Measurements from ENCODE around the gene MUC15. TPM values are rescaled to one million over a fixed set of nuclear protein-coding genes. Genes with fewer than 3 reads are reported as not detected.

Gene MUC15
- under 1 TPM in 1 of 2 donors, not detected in 1; 0.12 TPM for total RNA-seq

GRCh38 chr11:26571861-26572654 is at the start of gene MUC15:
Gene MUC15 (minus strand): TSS chr11:26572263. CDS start chr11:26567094, 5,169 bp downstream.
- intact Hi-C loops (cut with DNase I): no loop called here
- no peaks in the 10 kb centered on the region for H3K36me3 ChIP-seq
- TF ChIP-seq CTCF (IDR thresholded peaks at IDR 0.05): no peak
- H3K27ac ChIP-seq: no peak within 1 kb of the TSS
- H3K4me3 ChIP-seq: no peak within 1 kb of the TSS
- H3K4me1 ChIP-seq: no peaks in the 10 kb centered on the region
- no peak for DNase-seq
- H3K9me3 ChIP-seq: no peaks in the 10 kb centered on the region
- no peak within 1 kb of the TSS for H3K9ac ChIP-seq (ENCODE audit: low read depth in 2 of 2, low read length in 2 of 2)
- H3K27me3 ChIP-seq: no peaks in the 10 kb centered on the region

GRCh38 chr11:26621132-26621531 is 49.1 kb upstream of the MUC15 start:
- H3K4me3 ChIP-seq: no peak overlapping the region
- H3K9me3 ChIP-seq: no peaks in the 10 kb centered on the region
- no peak overlapping the region for H3K9ac ChIP-seq (ENCODE audit: low read depth in 2 of 2, low read length in 2 of 2)
- no peak for TF ChIP-seq CTCF (IDR thresholded peaks at IDR 0.05)
- no peaks in the 10 kb centered on the region for H3K36me3 ChIP-seq
- DNase-seq: no peak
- H3K27me3 ChIP-seq: no peaks in the 10 kb centered on the region
- no peaks in the 10 kb centered on the region for H3K4me1 ChIP-seq
- intact Hi-C loops (cut with DNase I): no loop called here
- H3K27ac ChIP-seq: no peak overlapping the region

GRCh38 chr11:26620282-26621045 is 48.4 kb upstream of the MUC15 start:
- intact Hi-C loops (cut with DNase I): no loop called here
- Histone ChIP-seq H3K4me1 (no peaks in the 10 kb centered on the region), H3K4me3 (no peak overlapping the region), H3K27me3 (no peaks in the 10 kb centered on the region), H3K36me3 (no peaks in the 10 kb centered on the region), H3K9ac (ENCODE audit: low read depth in 2 of 2, low read length in 2 of 2) (no peak overlapping the region), H3K27ac (no peak overlapping the region), H3K9me3 (no peaks in the 10 kb centered on the region)
- TF ChIP-seq CTCF (IDR thresholded peaks at IDR 0.05): no peak
- DNase-seq: no peak

GRCh38 chr11:26618441-26618840 is 46.4 kb upstream of the MUC15 start:
- Histone ChIP-seq H3K27ac (no peak overlapping the region), H3K9ac (ENCODE audit: low read depth in 2 of 2, low read length in 2 of 2) (no peak overlapping the region), H3K27me3 (no peaks in the 10 kb centered on the region), H3K9me3 (no peaks in the 10 kb centered on the region), H3K4me3 (no peak overlapping the region), H3K36me3 (no peaks in the 10 kb centered on the region), H3K4me1 (no peaks in the 10 kb centered on the region)
- DNase-seq: no peak
- TF ChIP-seq CTCF (IDR thresholded peaks at IDR 0.05): no peak
- intact Hi-C loops (cut with DNase I): no loop called here

- Histone ChIP-seq H3K9me3 (no peaks in the 10 kb centered on the region), H3K9ac (ENCODE audit: low read depth in 2 of 2, low read length in 2 of 2) (no peak overlapping the region), H3K36me3 (no peaks in the 10 kb centered on the region), H3K27me3 (no peaks in the 10 kb centered on the region), H3K4me1 (no peaks in the 10 kb centered on the region), H3K4me3 (no peak overlapping the region), H3K27ac (no peak overlapping the region)
- no peak for DNase-seq
- no peak for TF ChIP-seq CTCF (IDR thresholded peaks at IDR 0.05)
- intact Hi-C loops (cut with DNase I): no loop called here
These were observed 41.7 kb upstream of the MUC15 start for GRCh38 chr11:26613759-26614158.
